Immature natural killer cell (primary cell): ENCODE measurements around the gene LYST. TPM values are rescaled to one million over a fixed set of nuclear protein-coding genes. Genes with fewer than 3 reads are reported as not detected.
"Not testable (repeated sequence)": the region's sequence is repeated elsewhere in the genome, so short reads cannot be mapped to it uniquely, and the experiment has no call there.

ENCODE experiments used
- DNase-seq, 3 donors: peaks; one replicate each; pipeline ENCODE4 v3.0.0; 2022; ENCODE audit warnings: mixed read lengths in 1 of 3
- H3K27ac Mint-ChIP-seq, 6 donors: one replicate each; pipeline ENCODE4 v1.8.0; 2020; ENCODE audit warnings: mixed read lengths in 6 of 6, mild to moderate bottlenecking in 5 of 6, inconsistent platforms in 4 of 6, moderate library complexity in 3 of 6
- H3K27me3 Mint-ChIP-seq, 3 donors: one replicate each; pipeline ENCODE4 v1.8.0; 2020 to 2021; ENCODE audit warnings: low read depth in 3 of 3, mild to moderate bottlenecking in 3 of 3, mixed read lengths in 3 of 3, moderate library complexity in 3 of 3, inconsistent platforms in 1 of 3
- H3K36me3 Mint-ChIP-seq, 3 donors: one replicate each; pipeline ENCODE4 v1.8.0; 2020; ENCODE audit warnings: mixed read lengths in 3 of 3, inconsistent platforms in 2 of 3, mild to moderate bottlenecking in 2 of 3
- H3K4me1 Mint-ChIP-seq, 2 donors: one replicate each; pipeline ENCODE4 v1.8.0; 2020; ENCODE audit warnings: inconsistent platforms in 2 of 2, mild to moderate bottlenecking in 2 of 2, mixed read lengths in 2 of 2, moderate library complexity in 1 of 2
- H3K4me3 Mint-ChIP-seq, 5 donors: one replicate each; pipeline ENCODE4 v1.8.0; 2020; ENCODE audit warnings: mild to moderate bottlenecking in 5 of 5, mixed read lengths in 5 of 5, inconsistent platforms in 3 of 5, moderate library complexity in 3 of 5
- H3K9me3 Mint-ChIP-seq, 6 donors: one replicate each; pipeline ENCODE4 v1.8.0; 2020; ENCODE audit warnings: mild to moderate bottlenecking in 6 of 6, mixed read lengths in 6 of 6, inconsistent platforms in 4 of 6, moderate library complexity in 3 of 6
- polyA plus RNA-seq, 3 donors: library from polyadenylated mRNA; unstranded; fragments of 300-500 nt; fragmentation: Illumina TruSeq; gene quantifications; one replicate each; pipeline ENCODE4 v1.2.3, GENCODE V29; 2021

Gene LYST
- polyA plus RNA-seq, 3 donors from 2014 or later = 21.8 to 39.3 (median 27.7) TPM

DNA sequence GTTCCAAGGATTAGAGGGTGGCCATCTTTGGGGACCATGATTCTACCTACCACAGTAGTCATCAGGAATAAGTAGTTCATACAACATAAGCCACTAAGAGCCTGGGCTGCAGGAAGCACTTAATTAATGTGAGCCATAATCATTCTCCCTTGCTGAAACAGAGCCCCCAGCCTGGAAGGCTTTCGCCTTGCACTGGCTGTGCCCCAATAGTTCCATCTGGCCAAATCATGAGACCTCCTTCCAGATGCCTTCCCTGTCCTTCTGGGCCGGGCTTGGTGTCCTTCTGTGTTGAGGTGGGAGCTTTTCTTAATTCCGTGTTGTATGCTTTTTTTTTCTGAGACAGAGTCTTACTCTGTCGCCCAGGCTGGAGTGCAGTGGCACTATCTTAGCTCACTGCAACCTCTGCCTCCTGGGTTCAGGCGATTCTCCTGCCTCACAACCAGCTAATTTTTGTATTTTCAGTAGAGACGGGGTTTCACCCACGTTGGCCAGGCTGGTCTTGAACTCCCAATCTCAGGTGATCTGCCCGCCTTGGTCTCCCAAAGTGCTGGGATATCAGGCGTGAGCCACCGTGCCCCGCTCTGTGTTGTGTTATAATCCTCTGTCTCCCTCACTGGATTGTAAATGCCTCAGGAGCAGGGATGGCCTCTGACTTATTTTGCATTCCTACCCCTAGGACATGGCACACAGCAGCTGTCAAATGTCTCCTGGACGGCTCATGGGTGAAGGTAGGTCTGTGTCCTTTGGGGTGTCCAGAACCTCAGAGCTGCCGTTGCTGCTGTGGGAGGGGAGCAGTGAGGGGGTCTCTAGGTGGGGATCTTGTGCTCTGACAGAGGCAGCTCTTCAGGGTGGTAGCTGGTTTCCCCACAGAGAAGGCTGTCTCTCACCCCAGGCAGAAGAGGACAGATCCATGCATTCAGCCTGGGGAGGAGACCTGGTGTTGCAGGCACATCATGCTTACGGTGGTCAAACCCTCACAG lies 227.2 kb downstream of the LYST start:
- no peaks in the 10 kb centered on the region for H3K9me3 Mint-ChIP-seq
- peak overlapping the region in 3 of 6 donors; percentile 35 to 62 (median 36) for H3K27ac Mint-ChIP-seq
- peaks cover 21 to 26% of the 10 kb centered on the region in 2 donors for H3K4me1 Mint-ChIP-seq
- H3K27me3 Mint-ChIP-seq = peaks cover 2 to 20% (median 13%) of the 10 kb centered on the region in 3 donors
- peak overlapping the region in 1 of 5 donors; percentile 38 for H3K4me3 Mint-ChIP-seq
- H3K36me3 Mint-ChIP-seq = peaks cover 0 to 3% (median 0%) of the 10 kb centered on the region in 3 donors
- DNase-seq = no peak

DNA sequence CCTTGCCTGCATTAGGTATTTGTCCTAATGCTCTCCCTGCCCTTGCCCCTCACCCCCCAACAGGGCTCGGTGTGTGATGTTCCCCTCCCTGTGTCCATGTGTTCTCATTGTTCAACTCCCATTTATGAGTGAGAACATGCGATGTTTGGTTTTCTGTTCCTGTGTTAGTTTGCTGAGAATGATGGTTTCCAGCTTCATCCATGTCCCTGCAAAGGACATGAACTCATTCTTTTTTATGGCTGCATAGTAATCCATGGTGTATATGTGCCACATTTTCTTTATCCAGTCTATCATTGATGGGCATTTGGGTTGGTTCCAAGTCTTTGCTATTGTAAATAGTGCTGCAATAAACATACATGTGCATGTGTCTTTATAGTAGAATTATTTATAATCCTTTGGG lies 228.1 kb downstream of the LYST start:
- H3K4me1 Mint-ChIP-seq = peaks cover 21 to 23% of the 10 kb centered on the region in 2 donors
- not testable (repeated sequence) for DNase-seq, H3K36me3 Mint-ChIP-seq, H3K27ac Mint-ChIP-seq, H3K9me3 Mint-ChIP-seq, H3K4me3 Mint-ChIP-seq
- H3K27me3 Mint-ChIP-seq = peaks cover 2 to 18% (median 12%) of the 10 kb centered on the region in 3 donors

GRCh38 chr1:235637756-235638534 lies 228.8 kb downstream of the LYST start:
- H3K9me3 Mint-ChIP-seq = no peaks in the 10 kb centered on the region
- peaks cover 0 to 3% (median 0%) of the 10 kb centered on the region in 3 donors for H3K36me3 Mint-ChIP-seq
- peaks cover 2 to 15% (median 11%) of the 10 kb centered on the region in 3 donors for H3K27me3 Mint-ChIP-seq
- H3K4me1 Mint-ChIP-seq = peaks cover 16 to 17% of the 10 kb centered on the region in 2 donors
- no peak overlapping the region for H3K4me3 Mint-ChIP-seq
- no peak for DNase-seq
- no peak overlapping the region for H3K27ac Mint-ChIP-seq

DNA sequence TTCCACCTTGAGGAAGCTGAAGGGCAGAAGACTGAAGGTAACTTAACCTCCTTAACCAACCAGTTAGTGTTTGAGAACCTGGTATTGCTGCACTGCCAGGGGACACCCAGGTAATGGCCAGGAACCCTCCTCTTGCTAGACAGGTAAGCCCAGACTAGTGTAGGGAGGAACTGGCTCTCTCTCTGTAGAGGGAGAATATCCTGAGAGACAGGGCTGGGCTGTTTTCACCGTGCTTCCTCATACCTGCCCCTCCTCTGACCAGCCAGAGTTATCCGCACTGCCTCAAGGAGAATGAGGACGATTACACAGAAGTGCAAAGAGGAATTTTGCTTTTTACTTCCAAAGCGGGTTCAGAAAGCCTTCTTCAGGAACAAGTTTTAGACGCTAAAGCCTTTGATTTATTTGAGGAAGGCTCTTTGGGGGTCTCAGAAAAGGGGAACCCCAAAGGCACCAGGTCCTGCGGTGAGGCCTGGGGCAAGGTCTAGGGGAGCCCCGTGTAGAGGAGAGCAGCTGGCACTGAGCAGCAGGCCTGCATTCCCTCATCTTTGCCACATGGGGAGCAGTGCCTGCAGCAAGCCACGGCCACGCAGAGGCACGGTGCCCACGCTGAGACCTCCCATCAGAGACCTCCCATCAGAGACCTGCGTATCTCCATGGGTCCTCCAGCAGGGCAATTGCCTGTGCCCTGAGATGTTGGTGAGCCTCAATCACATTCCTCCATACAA lies 230.6 kb downstream of the LYST start:
- Mint-ChIP-seq H3K27me3 (peaks cover 0 to 4% (median 4%) of the 10 kb centered on the region in 3 donors), H3K27ac (no peak overlapping the region), H3K9me3 (no peaks in the 10 kb centered on the region), H3K4me3 (no peak overlapping the region), H3K36me3 (no peaks in the 10 kb centered on the region), H3K4me1 (peaks cover 0 to 3% of the 10 kb centered on the region in 2 donors)
- no peak for DNase-seq

DNA sequence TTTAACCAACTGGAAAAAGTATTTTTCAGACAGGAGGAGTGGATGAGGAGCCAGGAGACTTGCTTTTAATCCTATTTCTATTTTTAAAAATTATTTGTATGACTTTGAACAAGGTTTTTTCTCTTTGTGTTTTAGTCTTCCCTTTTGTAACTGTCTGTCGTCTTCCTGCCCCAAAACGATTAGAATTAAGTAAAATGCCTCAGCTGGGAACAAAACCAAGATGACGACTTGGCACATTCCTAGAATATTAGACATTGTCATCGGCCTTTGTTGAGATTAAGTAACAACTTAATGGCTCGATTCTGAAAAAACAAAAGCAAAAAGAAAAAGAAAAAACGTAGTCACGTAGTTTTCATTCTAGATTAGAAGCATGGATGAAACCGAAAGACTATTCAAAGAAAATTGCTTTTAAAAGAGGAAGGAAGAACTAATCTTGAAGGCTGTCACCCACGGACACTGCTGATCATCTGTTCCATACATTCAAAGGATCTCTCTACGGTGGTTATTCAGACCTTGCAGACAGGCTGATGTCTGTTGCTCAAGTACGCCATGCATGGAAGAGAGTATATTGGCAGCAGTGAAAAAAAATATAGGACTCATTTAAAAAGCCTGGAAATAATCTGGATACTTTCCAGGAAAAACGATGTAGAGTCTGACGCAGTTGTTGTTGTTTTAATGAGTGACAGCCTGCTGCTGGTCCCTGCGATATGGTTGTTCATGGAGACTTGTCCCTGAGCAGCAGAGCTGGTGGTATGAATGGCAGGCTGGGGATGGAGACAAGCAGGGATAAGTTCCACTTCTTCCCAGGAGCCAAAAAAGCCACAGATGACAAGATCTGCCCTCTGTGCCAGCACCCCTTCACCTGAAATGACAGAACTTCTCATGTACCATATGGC lies 234.0 kb downstream of the LYST start:
- no peaks in the 10 kb centered on the region for H3K36me3 Mint-ChIP-seq
- DNase-seq = no peak
- no peaks in the 10 kb centered on the region for H3K4me1 Mint-ChIP-seq
- H3K4me3 Mint-ChIP-seq = no peak overlapping the region
- H3K27ac Mint-ChIP-seq = no peak overlapping the region
- no peaks in the 10 kb centered on the region for H3K9me3 Mint-ChIP-seq
- H3K27me3 Mint-ChIP-seq = peaks cover 0 to 6% (median 3%) of the 10 kb centered on the region in 3 donors

- Mint-ChIP-seq H3K36me3 (no peaks in the 10 kb centered on the region), H3K27ac (no peak overlapping the region), H3K4me3 (no peak overlapping the region), H3K4me1 (no peaks in the 10 kb centered on the region), H3K9me3 (no peaks in the 10 kb centered on the region), H3K27me3 (peaks cover 0 to 6% (median 3%) of the 10 kb centered on the region in 3 donors)
- DNase-seq = no peak
These were observed 234.9 kb downstream of the LYST start for GRCh38 chr1:235631816-235632215.

- H3K4me1 Mint-ChIP-seq = no peaks in the 10 kb centered on the region
- H3K36me3 Mint-ChIP-seq = no peaks in the 10 kb centered on the region
- peaks cover 0 to 3% (median 3%) of the 10 kb centered on the region in 3 donors for H3K27me3 Mint-ChIP-seq
- H3K9me3 Mint-ChIP-seq = no peaks in the 10 kb centered on the region
- no peak overlapping the region for H3K4me3 Mint-ChIP-seq
- H3K27ac Mint-ChIP-seq = no peak overlapping the region
- DNase-seq = no peak
These were observed 238.2 kb downstream of the LYST start for GRCh38 chr1:235628316-235629005.

DNA sequence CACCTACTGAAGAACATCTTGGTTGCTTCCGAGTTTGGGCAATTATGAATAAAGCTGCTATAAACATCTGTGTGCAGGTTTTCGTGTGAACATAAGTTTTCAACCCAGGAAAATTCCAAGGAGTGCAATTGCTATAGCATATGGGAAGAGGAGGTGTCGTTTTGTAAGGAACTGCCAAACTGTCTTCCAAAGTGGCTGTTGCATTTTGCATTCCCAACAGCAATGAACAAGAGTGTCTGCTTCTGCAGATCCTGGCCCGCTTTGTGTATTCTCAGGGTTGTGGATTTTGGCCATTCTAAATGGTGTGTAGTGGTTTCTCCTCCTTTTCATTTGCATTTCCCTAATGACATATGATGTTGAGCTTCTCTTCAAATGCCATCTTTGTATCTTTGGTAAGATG lies 240.9 kb downstream of the LYST start:
- DNase-seq = no peak
- H3K4me1 Mint-ChIP-seq = no peaks in the 10 kb centered on the region
- H3K27ac Mint-ChIP-seq = no peak overlapping the region
- no peak overlapping the region for H3K4me3 Mint-ChIP-seq
- no peaks in the 10 kb centered on the region for H3K9me3 Mint-ChIP-seq
- H3K36me3 Mint-ChIP-seq = no peaks in the 10 kb centered on the region
- H3K27me3 Mint-ChIP-seq = peaks cover 1 to 11% (median 3%) of the 10 kb centered on the region in 3 donors

GRCh38 chr1:235625340-235625739 lies 241.4 kb downstream of the LYST start:
- Mint-ChIP-seq H3K4me3 (no peak overlapping the region), H3K4me1 (no peaks in the 10 kb centered on the region), H3K27ac (no peak overlapping the region)

GRCh38 chr1:235624721-235625333 lies 241.9 kb downstream of the LYST start:
- no peak for DNase-seq
- Mint-ChIP-seq H3K4me1 (no peaks in the 10 kb centered on the region), H3K36me3 (no peaks in the 10 kb centered on the region), H3K9me3 (no peaks in the 10 kb centered on the region), H3K27me3 (peaks cover 1 to 9% (median 3%) of the 10 kb centered on the region in 3 donors), H3K4me3 (no peak overlapping the region), H3K27ac (no peak overlapping the region)

More at GRCh38 chr1:235625340-235625739, 241.4 kb downstream of the LYST start:
- Mint-ChIP-seq H3K9me3 (no peaks in the 10 kb centered on the region), H3K27me3 (peaks cover 1 to 11% (median 3%) of the 10 kb centered on the region in 3 donors), H3K36me3 (no peaks in the 10 kb centered on the region)
- DNase-seq = no peak

GRCh38 chr1:235622936-235623779 lies 243.5 kb downstream of the LYST start:
- Mint-ChIP-seq H3K4me1 (no peaks in the 10 kb centered on the region), H3K4me3 (no peak overlapping the region), H3K36me3 (no peaks in the 10 kb centered on the region), H3K27me3 (peaks cover 0 to 9% (median 1%) of the 10 kb centered on the region in 3 donors), H3K27ac (no peak overlapping the region), H3K9me3 (no peaks in the 10 kb centered on the region)
- no peak for DNase-seq
